IgD-negative memory B cell (primary cell): Measurements from ENCODE around the gene NKX3-2. TPM values are rescaled to one million over a fixed set of nuclear protein-coding genes. Genes with fewer than 3 reads are reported as not detected.

Experiments
- H3K27ac Mint-ChIP-seq, 3 donors: one replicate each; pipeline ENCODE4 v1.8.0; 2020 to 2022; ENCODE audit warnings: mild to moderate bottlenecking in 3 of 3, mixed read lengths in 3 of 3, moderate library complexity in 1 of 3
- H3K27me3 Mint-ChIP-seq: one replicate; pipeline ENCODE4 v1.8.0; 2021; ENCODE audit warnings: mixed read lengths
- H3K36me3 Mint-ChIP-seq: one replicate; pipeline ENCODE4 v1.8.0; 2020; ENCODE audit warnings: mild to moderate bottlenecking, mixed read lengths
- H3K4me1 Mint-ChIP-seq, 3 donors: one replicate each; pipeline ENCODE4 v1.8.0; 2020 to 2022; ENCODE audit warnings: mixed read lengths in 3 of 3, mild to moderate bottlenecking in 1 of 3
- H3K4me3 Mint-ChIP-seq, 4 donors: one replicate each; pipeline ENCODE4 v1.8.0; 2020 to 2022; ENCODE audit warnings: mild to moderate bottlenecking in 4 of 4, mixed read lengths in 4 of 4, moderate library complexity in 3 of 4
- H3K9me3 Mint-ChIP-seq, 3 donors: one replicate each; pipeline ENCODE4 v1.8.0; 2020 to 2021; ENCODE audit warnings: mixed read lengths in 3 of 3, mild to moderate bottlenecking in 1 of 3
- polyA plus RNA-seq: library from polyadenylated mRNA; unstranded; fragments of 300-500 nt; fragmentation: Illumina TruSeq; gene quantifications from one replicate; pipeline ENCODE4 v1.2.3, GENCODE V29; 2021

NKX3-2 gene
- polyA plus RNA-seq, 1 donor from 2014 or later: not detected

GRCh38 chr4:13521047-13521446 is 23.3 kb downstream of the NKX3-2 start:
- H3K27ac Mint-ChIP-seq: no peak overlapping the region
- peaks cover 37% of the 10 kb centered on the region for H3K27me3 Mint-ChIP-seq
- H3K9me3 Mint-ChIP-seq: peaks cover 0 to 4% (median 0%) of the 10 kb centered on the region in 3 donors
- H3K36me3 Mint-ChIP-seq: peaks cover 1% of the 10 kb centered on the region
- no peaks in the 10 kb centered on the region for H3K4me1 Mint-ChIP-seq
- H3K4me3 Mint-ChIP-seq: no peak overlapping the region

- Mint-ChIP-seq H3K4me1 (no peaks in the 10 kb centered on the region), H3K36me3 (peaks cover 2% of the 10 kb centered on the region), H3K9me3 (no peaks in the 10 kb centered on the region), H3K27me3 (peaks cover 19% of the 10 kb centered on the region), H3K4me3 (no peak overlapping the region), H3K27ac (no peak overlapping the region)
Observed at GRCh38 chr4:13516315-13516860, 27.9 kb downstream of the NKX3-2 start.

- Mint-ChIP-seq H3K4me3 (no peak overlapping the region), H3K27ac (no peak overlapping the region), H3K9me3 (no peaks in the 10 kb centered on the region), H3K27me3 (peaks cover 16% of the 10 kb centered on the region), H3K36me3 (peaks cover 2% of the 10 kb centered on the region), H3K4me1 (no peaks in the 10 kb centered on the region)
Observed at GRCh38 chr4:13515268-13515667, 29.0 kb downstream of the NKX3-2 start.

- H3K27me3 Mint-ChIP-seq: peaks cover 16% of the 10 kb centered on the region
- no peaks in the 10 kb centered on the region for H3K9me3 Mint-ChIP-seq
- no peaks in the 10 kb centered on the region for H3K4me1 Mint-ChIP-seq
- H3K4me3 Mint-ChIP-seq: no peak overlapping the region
- H3K27ac Mint-ChIP-seq: no peak overlapping the region
- peaks cover 2% of the 10 kb centered on the region for H3K36me3 Mint-ChIP-seq
Observed at GRCh38 chr4:13514722-13515121, 29.6 kb downstream of the NKX3-2 start.

GRCh38 chr4:13511101-13511500 is 33.2 kb downstream of the NKX3-2 start:
- Mint-ChIP-seq H3K27ac (no peak overlapping the region), H3K4me1 (no peaks in the 10 kb centered on the region), H3K27me3 (peaks cover 15% of the 10 kb centered on the region), H3K9me3 (no peaks in the 10 kb centered on the region), H3K4me3 (no peak overlapping the region), H3K36me3 (peaks cover 2% of the 10 kb centered on the region)

GRCh38 chr4:13509442-13509841 is 34.9 kb downstream of the NKX3-2 start:
- H3K9me3 Mint-ChIP-seq: no peaks in the 10 kb centered on the region
- H3K36me3 Mint-ChIP-seq: peaks cover 2% of the 10 kb centered on the region
- H3K4me1 Mint-ChIP-seq: no peaks in the 10 kb centered on the region
- no peak overlapping the region for H3K4me3 Mint-ChIP-seq
- peaks cover 13% of the 10 kb centered on the region for H3K27me3 Mint-ChIP-seq
- H3K27ac Mint-ChIP-seq: no peak overlapping the region

- H3K9me3 Mint-ChIP-seq: peaks cover 0 to 2% (median 0%) of the 10 kb centered on the region in 3 donors
- no peaks in the 10 kb centered on the region for H3K4me1 Mint-ChIP-seq
- no peaks in the 10 kb centered on the region for H3K36me3 Mint-ChIP-seq
- H3K4me3 Mint-ChIP-seq: no peak overlapping the region
- peaks cover 4% of the 10 kb centered on the region for H3K27me3 Mint-ChIP-seq
- H3K27ac Mint-ChIP-seq: no peak overlapping the region
Observed at GRCh38 chr4:13504374-13504773, 39.9 kb downstream of the NKX3-2 start.

GRCh38 chr4:13498469-13498868 is 45.8 kb downstream of the NKX3-2 start:
- Mint-ChIP-seq H3K36me3 (no peaks in the 10 kb centered on the region), H3K27me3 (peaks cover 10% of the 10 kb centered on the region), H3K4me3 (no peak overlapping the region), H3K9me3 (peaks cover 0 to 2% (median 2%) of the 10 kb centered on the region in 3 donors), H3K4me1 (no peaks in the 10 kb centered on the region), H3K27ac (no peak overlapping the region)

GRCh38 chr4:13496605-13497004 is 47.7 kb downstream of the NKX3-2 start:
- Mint-ChIP-seq H3K36me3 (no peaks in the 10 kb centered on the region), H3K4me3 (no peak overlapping the region), H3K27ac (no peak overlapping the region), H3K9me3 (peaks cover 0 to 2% (median 2%) of the 10 kb centered on the region in 3 donors), H3K27me3 (peaks cover 10% of the 10 kb centered on the region), H3K4me1 (no peaks in the 10 kb centered on the region)

- no peak overlapping the region for H3K4me3 Mint-ChIP-seq
- peaks cover 6% of the 10 kb centered on the region for H3K27me3 Mint-ChIP-seq
Observed at GRCh38 chr4:13495753-13496152, 48.6 kb downstream of the NKX3-2 start.

GRCh38 chr4:13493793-13494192 is 50.5 kb downstream of the NKX3-2 start:
- H3K4me1 Mint-ChIP-seq: no peaks in the 10 kb centered on the region
- H3K36me3 Mint-ChIP-seq: no peaks in the 10 kb centered on the region
- H3K9me3 Mint-ChIP-seq: peaks cover 0 to 2% (median 2%) of the 10 kb centered on the region in 3 donors
- peaks cover 10% of the 10 kb centered on the region for H3K27me3 Mint-ChIP-seq
- H3K4me3 Mint-ChIP-seq: no peak overlapping the region
- H3K27ac Mint-ChIP-seq: no peak overlapping the region

More at GRCh38 chr4:13495753-13496152, 48.6 kb downstream of the NKX3-2 start:
- no peak overlapping the region for H3K27ac Mint-ChIP-seq
- H3K9me3 Mint-ChIP-seq: peaks cover 0 to 2% (median 2%) of the 10 kb centered on the region in 3 donors
- H3K36me3 Mint-ChIP-seq: no peaks in the 10 kb centered on the region
- no peaks in the 10 kb centered on the region for H3K4me1 Mint-ChIP-seq

GRCh38 chr4:13492747-13493146 is 51.6 kb downstream of the NKX3-2 start:
- peaks cover 14% of the 10 kb centered on the region for H3K27me3 Mint-ChIP-seq

More at GRCh38 chr4:13492747-13493146, 51.6 kb downstream of the NKX3-2 start:
- H3K27ac Mint-ChIP-seq: no peak overlapping the region
- H3K36me3 Mint-ChIP-seq: no peaks in the 10 kb centered on the region
- H3K4me1 Mint-ChIP-seq: no peaks in the 10 kb centered on the region
- peaks cover 2 to 3% (median 2%) of the 10 kb centered on the region in 3 donors for H3K9me3 Mint-ChIP-seq
- H3K4me3 Mint-ChIP-seq: no peak overlapping the region

Other genes starting within 250 kb of the NKX3-2 start
- gene RAB28, start 60.2 kb downstream of the NKX3-2 start, polyA plus RNA-seq: 12.1 TPM
- gene BOD1L1, start 83.2 kb upstream of the NKX3-2 start, polyA plus RNA-seq: 6.5 TPM